Measurements from ENCODE around the gene FGD3.

GRCh38 chr9:92976431-92976830 is 29.1 kb downstream of the FGD3 start:
- no peak for TF ChIP-seq POLR2A (IDR thresholded peaks at IDR 0.05)
- TF ChIP-seq CTCF (IDR thresholded peaks at IDR 0.05), result no peak
